ENCODE results near the gene APOH. TPM values are rescaled to one million over a fixed set of nuclear protein-coding genes. Genes with fewer than 3 reads are reported as not detected.

Gene APOH
- total RNA-seq (not detected), polyA plus RNA-seq (not detected)

GRCh38 chr17:66228887-66229782 lies at the start of gene APOH:
Gene APOH (minus strand): TSS chr17:66229415. CDS start chr17:66229379, 36 bp downstream.
- Mint-ChIP-seq H3K4me3 (no peak within 1 kb of the TSS), H3K9me3 (peaks cover 0 to 4% (median 0%) of the 10 kb centered on the region in 7 donors), H3K27ac (no peak within 1 kb of the TSS), H3K4me1 (peaks cover 0 to 4% (median 0%) of the 10 kb centered on the region in 4 donors), H3K36me3 (peaks cover 3% of the 10 kb centered on the region), H3K27me3 (peaks cover 26% of the 10 kb centered on the region)
- Histone ChIP-seq H3K9me3 (ENCODE audit: control insufficient read depth in 2 of 2, low read length in 2 of 2) (no peaks in the 10 kb centered on the region), H3K4me3 (ENCODE audit: low read depth, low read length) (no peak within 1 kb of the TSS), H3K27me3 (ENCODE audit: control insufficient read depth, insufficient read depth, low read length) (peaks cover 4% of the 10 kb centered on the region), H3K36me3 (ENCODE audit: control insufficient read depth, insufficient read depth, low read length) (no peaks in the 10 kb centered on the region), H3K4me1 (ENCODE audit: control insufficient read depth, insufficient read depth, low read length, poor library complexity, severe bottlenecking) (no peaks in the 10 kb centered on the region), H3K27ac (ENCODE audit: insufficient read depth, low read length, poor library complexity, severe bottlenecking) (no peak within 1 kb of the TSS)
- no peak for ATAC-seq (ENCODE audit: low read depth in 2 of 2)
- DNase-seq, result no peak

GRCh38 chr17:66277191-66277590 lies 48.0 kb upstream of the APOH start:
- DNase-seq, result no peak
- no peaks in the 10 kb centered on the region for H3K9me3 ChIP-seq (ENCODE audit: control insufficient read depth in 2 of 2, low read length in 2 of 2)
- no peaks in the 10 kb centered on the region for H3K4me1 ChIP-seq (ENCODE audit: control insufficient read depth, insufficient read depth, low read length, poor library complexity, severe bottlenecking)
- H3K27me3 Mint-ChIP-seq, result no peaks in the 10 kb centered on the region
- ATAC-seq (ENCODE audit: low read depth in 2 of 2), result no peak
- no peaks in the 10 kb centered on the region for H3K36me3 Mint-ChIP-seq
- H3K36me3 ChIP-seq (ENCODE audit: control insufficient read depth, insufficient read depth, low read length), result no peaks in the 10 kb centered on the region
- no peak overlapping the region for H3K27ac ChIP-seq (ENCODE audit: insufficient read depth, low read length, poor library complexity, severe bottlenecking)
- no peak overlapping the region for H3K4me3 Mint-ChIP-seq
- no peak overlapping the region for H3K27ac Mint-ChIP-seq
- H3K4me1 Mint-ChIP-seq, result no peaks in the 10 kb centered on the region
- H3K4me3 ChIP-seq (ENCODE audit: low read depth, low read length), result no peak overlapping the region
- H3K27me3 ChIP-seq (ENCODE audit: control insufficient read depth, insufficient read depth, low read length), result no peaks in the 10 kb centered on the region
- H3K9me3 Mint-ChIP-seq, result no peaks in the 10 kb centered on the region

- Mint-ChIP-seq H3K27ac (no peak overlapping the region), H3K9me3 (no peaks in the 10 kb centered on the region), H3K4me1 (no peaks in the 10 kb centered on the region), H3K36me3 (no peaks in the 10 kb centered on the region), H3K4me3 (no peak overlapping the region), H3K27me3 (no peaks in the 10 kb centered on the region)
- DNase-seq, result no peak
- Histone ChIP-seq H3K4me1 (ENCODE audit: control insufficient read depth, insufficient read depth, low read length, poor library complexity, severe bottlenecking) (no peaks in the 10 kb centered on the region), H3K4me3 (ENCODE audit: low read depth, low read length) (no peak overlapping the region), H3K27me3 (ENCODE audit: control insufficient read depth, insufficient read depth, low read length) (no peaks in the 10 kb centered on the region), H3K27ac (ENCODE audit: insufficient read depth, low read length, poor library complexity, severe bottlenecking) (no peak overlapping the region), H3K9me3 (ENCODE audit: control insufficient read depth in 2 of 2, low read length in 2 of 2) (no peaks in the 10 kb centered on the region), H3K36me3 (ENCODE audit: control insufficient read depth, insufficient read depth, low read length) (no peaks in the 10 kb centered on the region)
- no peak for ATAC-seq (ENCODE audit: low read depth in 2 of 2)
Observed at GRCh38 chr17:66276328-66276937, 47.2 kb upstream of the APOH start.

- Mint-ChIP-seq H3K4me1 (no peaks in the 10 kb centered on the region), H3K36me3 (no peaks in the 10 kb centered on the region), H3K9me3 (no peaks in the 10 kb centered on the region), H3K27me3 (no peaks in the 10 kb centered on the region), H3K27ac (peak overlapping the region in 1 of 3 donors; percentile 58), H3K4me3 (no peak overlapping the region)
- Histone ChIP-seq H3K4me3 (ENCODE audit: low read depth, low read length) (no peak overlapping the region), H3K36me3 (ENCODE audit: control insufficient read depth, insufficient read depth, low read length) (no peaks in the 10 kb centered on the region), H3K4me1 (ENCODE audit: control insufficient read depth, insufficient read depth, low read length, poor library complexity, severe bottlenecking) (no peaks in the 10 kb centered on the region), H3K27ac (ENCODE audit: insufficient read depth, low read length, poor library complexity, severe bottlenecking) (no peak overlapping the region), H3K27me3 (ENCODE audit: control insufficient read depth, insufficient read depth, low read length) (no peaks in the 10 kb centered on the region), H3K9me3 (ENCODE audit: control insufficient read depth in 2 of 2, low read length in 2 of 2) (no peaks in the 10 kb centered on the region)
- no peak for ATAC-seq (ENCODE audit: low read depth in 2 of 2)
- DNase-seq, result no peak
Observed at GRCh38 chr17:66275651-66276050, 46.4 kb upstream of the APOH start.

- Histone ChIP-seq H3K4me1 (ENCODE audit: control insufficient read depth, insufficient read depth, low read length, poor library complexity, severe bottlenecking) (no peaks in the 10 kb centered on the region), H3K27ac (ENCODE audit: insufficient read depth, low read length, poor library complexity, severe bottlenecking) (no peak overlapping the region), H3K4me3 (ENCODE audit: low read depth, low read length) (no peak overlapping the region), H3K27me3 (ENCODE audit: control insufficient read depth, insufficient read depth, low read length) (no peaks in the 10 kb centered on the region), H3K36me3 (ENCODE audit: control insufficient read depth, insufficient read depth, low read length) (no peaks in the 10 kb centered on the region), H3K9me3 (ENCODE audit: control insufficient read depth in 2 of 2, low read length in 2 of 2) (no peaks in the 10 kb centered on the region)
- Mint-ChIP-seq H3K4me1 (no peaks in the 10 kb centered on the region), H3K27me3 (no peaks in the 10 kb centered on the region), H3K4me3 (no peak overlapping the region), H3K36me3 (no peaks in the 10 kb centered on the region), H3K27ac (no peak overlapping the region), H3K9me3 (peaks cover 0 to 3% (median 0%) of the 10 kb centered on the region in 7 donors)
- ATAC-seq (ENCODE audit: low read depth in 2 of 2) (no peak), DNase-seq (no peak)
Observed at GRCh38 chr17:66273586-66273848, 44.3 kb upstream of the APOH start.

- no peaks in the 10 kb centered on the region for H3K9me3 ChIP-seq (ENCODE audit: control insufficient read depth in 2 of 2, low read length in 2 of 2)
- H3K27me3 ChIP-seq (ENCODE audit: control insufficient read depth, insufficient read depth, low read length), result no peaks in the 10 kb centered on the region
- Mint-ChIP-seq H3K27ac (no peak overlapping the region), H3K9me3 (peaks cover 0 to 3% (median 0%) of the 10 kb centered on the region in 7 donors), H3K4me1 (no peaks in the 10 kb centered on the region), H3K27me3 (no peaks in the 10 kb centered on the region), H3K36me3 (no peaks in the 10 kb centered on the region), H3K4me3 (no peak overlapping the region)
- DNase-seq, result no peak
- H3K36me3 ChIP-seq (ENCODE audit: control insufficient read depth, insufficient read depth, low read length), result no peaks in the 10 kb centered on the region
- no peak overlapping the region for H3K4me3 ChIP-seq (ENCODE audit: low read depth, low read length)
- H3K27ac ChIP-seq (ENCODE audit: insufficient read depth, low read length, poor library complexity, severe bottlenecking), result no peak overlapping the region
- no peaks in the 10 kb centered on the region for H3K4me1 ChIP-seq (ENCODE audit: control insufficient read depth, insufficient read depth, low read length, poor library complexity, severe bottlenecking)
- no peak for ATAC-seq (ENCODE audit: low read depth in 2 of 2)
Observed at GRCh38 chr17:66272811-66273585, 43.8 kb upstream of the APOH start.

GRCh38 chr17:66271512-66271911 lies 42.3 kb upstream of the APOH start:
- no peak overlapping the region for H3K27ac Mint-ChIP-seq
- no peak overlapping the region for H3K4me3 Mint-ChIP-seq
- Histone ChIP-seq H3K27ac (ENCODE audit: insufficient read depth, low read length, poor library complexity, severe bottlenecking) (no peak overlapping the region), H3K36me3 (ENCODE audit: control insufficient read depth, insufficient read depth, low read length) (no peaks in the 10 kb centered on the region), H3K4me3 (ENCODE audit: low read depth, low read length) (no peak overlapping the region), H3K27me3 (ENCODE audit: control insufficient read depth, insufficient read depth, low read length) (no peaks in the 10 kb centered on the region), H3K9me3 (ENCODE audit: control insufficient read depth in 2 of 2, low read length in 2 of 2) (no peaks in the 10 kb centered on the region), H3K4me1 (ENCODE audit: control insufficient read depth, insufficient read depth, low read length, poor library complexity, severe bottlenecking) (no peaks in the 10 kb centered on the region)
- no peaks in the 10 kb centered on the region for H3K36me3 Mint-ChIP-seq
- no peaks in the 10 kb centered on the region for H3K27me3 Mint-ChIP-seq
- ATAC-seq (ENCODE audit: low read depth in 2 of 2), result no peak
- peaks cover 0 to 3% (median 0%) of the 10 kb centered on the region in 7 donors for H3K9me3 Mint-ChIP-seq
- DNase-seq, result no peak
- no peaks in the 10 kb centered on the region for H3K4me1 Mint-ChIP-seq
